Measurements from ENCODE around the gene CCNQ. TPM values are rescaled to one million over a fixed set of nuclear protein-coding genes. Genes with fewer than 3 reads are reported as not detected.

Gene CCNQ
- total and polyA plus RNA-seq, 2 of the 8 experiments (the other 6 are each of a cell fraction or from before 2014, with no cell fraction given): 16.6 to 32.1 TPM

GRCh38 chrX:153611298-153612095 lies 12.6 kb upstream of the CCNQ start:
- Histone ChIP-seq H2AFZ (ENCODE audit: low read length) (no peak overlapping the region), H3K9ac (replicated peaks in 1 of 4; ENCODE audit: extremely low read depth in 1 of 4, low read depth in 3 of 4, low read length in 3 of 4) (no peak overlapping the region), H3K4ac (replicated peaks; ENCODE audit: insufficient read length, low read depth, low read length) (no peak overlapping the region), H2BK120ac (replicated peaks; ENCODE audit: low read depth, low read length) (no peak overlapping the region), H3K23me2 (ENCODE audit: low read depth, low read length) (no peaks in the 10 kb centered on the region), H4K8ac (ENCODE audit: extremely low read depth, insufficient read depth, low read length) (no peak overlapping the region), H3K18ac (ENCODE audit: extremely low read depth, low read length) (no peak overlapping the region), H3K27ac (ENCODE audit: low read depth, low read length) (no peak overlapping the region), H3K4me2 (ENCODE audit: insufficient read depth in 1 of 2, low read depth in 2 of 2, low read length in 2 of 2) (no peak overlapping the region), H4K91ac (replicated peaks; ENCODE audit: insufficient read length, low read length) (no peak overlapping the region), H2BK12ac (ENCODE audit: low read depth, low read length) (no peak overlapping the region), H3K79me1 (ENCODE audit: low read depth, low read length) (no peaks in the 10 kb centered on the region), H3K79me2 (ENCODE audit: control insufficient read depth in 1 of 2, insufficient read depth in 2 of 2, low read length in 2 of 2) (no peaks in the 10 kb centered on the region), H2BK15ac (ENCODE audit: low read length) (no peak overlapping the region), H2AK5ac (ENCODE audit: low read depth, low read length) (no peak overlapping the region), H4K20me1 (replicated peaks in 1 of 2; ENCODE audit: control insufficient read depth in 1 of 2, insufficient read depth in 2 of 2, low read length in 2 of 2) (no peaks in the 10 kb centered on the region), H3K4me1 (replicated peaks in 1 of 4; ENCODE audit: control insufficient read depth in 3 of 4, insufficient read depth in 4 of 4, low read length in 3 of 4) (no peaks in the 10 kb centered on the region), H3K56ac (replicated peaks; ENCODE audit: insufficient read length, low read depth, low read length) (no peak overlapping the region), H3K27me3 (replicated peaks in 1 of 4; ENCODE audit: control insufficient read depth in 3 of 4, extremely low read depth in 1 of 4, insufficient read depth in 3 of 4, low read length in 3 of 4) (peaks cover 0 to 11% (median 8%) of the 10 kb centered on the region in 4 experiments; a peak in 6 of 7 replicates), H3K23ac (ENCODE audit: insufficient read length) (no peak overlapping the region), H3K4me3 (ENCODE audit: extremely low read depth in 1 of 4, insufficient read depth in 2 of 4, low read depth in 3 of 4, low read length in 4 of 4) (no peak overlapping the region), H4K5ac (ENCODE audit: insufficient read length, low read depth, low read length) (no peak overlapping the region), H3K9me3 (ENCODE audit: insufficient read depth in 2 of 2, low read depth in 1 of 2, low read length in 1 of 2) (no peaks in the 10 kb centered on the region), H3K36me3 (ENCODE audit: control insufficient read depth in 2 of 4, insufficient read depth in 4 of 4, low read length in 3 of 4) (no peaks in the 10 kb centered on the region), H2BK20ac (ENCODE audit: low read length) (no peak overlapping the region), H3K14ac (ENCODE audit: insufficient read length) (no peak overlapping the region), H2BK5ac (ENCODE audit: low read depth, low read length) (no peak overlapping the region)
- TF ChIP-seq KDM5A (IDR thresholded peaks at IDR 0.05; ENCODE audit: low read length): no peak
- TF ChIP-seq ZNF274 (IDR thresholded peaks at IDR 0.05; ENCODE audit: borderline replicate concordance, extremely low read depth, low read length): no peak
- no peak for TF ChIP-seq CBX8 (IDR thresholded peaks at IDR 0.05; ENCODE audit: borderline replicate concordance, low read depth, low read length)
- TF ChIP-seq SP4 (IDR thresholded peaks at IDR 0.05; ENCODE audit: low read length): no peak
- TF ChIP-seq RNF2 (IDR thresholded peaks at IDR 0.05; ENCODE audit: borderline replicate concordance, low read depth, low read length, missing control alignments, poor library complexity, severe bottlenecking): no peak
- TF ChIP-seq KDM4A (IDR thresholded peaks at IDR 0.05; ENCODE audit: low read depth, low read length, severe bottlenecking): no peak
- TF ChIP-seq RAD21 (IDR thresholded peaks at IDR 0.05 in 1 of 2, conservative IDR thresholded peaks at IDR 0.05 in 1 of 2; ENCODE audit: low read depth in 2 of 2, low read length in 2 of 2): no peak
- no peak for TF ChIP-seq SIN3A (conservative IDR thresholded peaks at IDR 0.05 in 1 of 2, IDR thresholded peaks at IDR 0.05 in 1 of 2; ENCODE audit: low read depth in 1 of 2, low read length in 2 of 2)
- CTCF ChIA-PET (ENCODE audit: partially characterized antibody): interaction anchor here (0.6 to 8.9 kb wide), 8 partner anchors 10 to 270 kb away, joined by 3 to 130 read pairs (median 9); partner anchors contain the start of genes CCNQ and DUSP9
- WGBS, 2 experiments (ENCODE audit: extremely low coverage in 1 of 2, insufficient coverage in 1 of 2, insufficient read length in 1 of 2, insufficient replicate concordance in 2 of 2, low coverage in 1 of 2, low lambda C conversion rate in 2 of 2, missing lambda C conversion rate in 1 of 2): 85% methylated on average over 5 of the region's 14 CpGs; no CpG with 5 or more reads in 1 of the 2 experiments
- POLR2A ChIA-PET (ENCODE audit: partially characterized antibody): interaction anchor here (0.7 kb wide), 1 partner anchor 16 kb away, joined by 3 read pairs; no protein-coding TSS in a partner anchor
- FAIRE-seq (no peak), DNase-seq (ENCODE audit: low read depth in 1 of 2, low spot score in 2 of 2) (no peak)

Data from H1 (cell line).